ENCODE results near the gene CCDC88C.

CCDC88C gene

GRCh38 chr14:91305650-91306431 lies 111.8 kb downstream of the CCDC88C start:
- no peak for TF ChIP-seq CTCF (conservative IDR thresholded peaks at IDR 0.05; ENCODE audit: low read depth, low read length)
- no peak overlapping the region for H3K4me3 ChIP-seq (IDR thresholded peaks at IDR 0.05; ENCODE audit: insufficient read depth, low read depth, low read length)
- no peaks in the 10 kb centered on the region for H3K79me2 ChIP-seq (ENCODE audit: insufficient read depth, low read depth)
- H3K9ac ChIP-seq: no peak overlapping the region
- H4K20me1 ChIP-seq (ENCODE audit: insufficient read depth): no peaks in the 10 kb centered on the region
- H2AFZ ChIP-seq (ENCODE audit: low read depth): no peak overlapping the region
- no peak overlapping the region for H3K27ac ChIP-seq
- H3K4me1 ChIP-seq (ENCODE audit: low read depth, poor library complexity, severe bottlenecking): no peaks in the 10 kb centered on the region
- H3K4me2 ChIP-seq: no peak overlapping the region
- H3K27me3 ChIP-seq (ENCODE audit: insufficient read depth, low read depth): no peaks in the 10 kb centered on the region
- H3K36me3 ChIP-seq (ENCODE audit: insufficient read depth): no peaks in the 10 kb centered on the region

- H3K4me3 ChIP-seq (IDR thresholded peaks at IDR 0.05; ENCODE audit: insufficient read depth, low read depth, low read length): no peak overlapping the region
- no peaks in the 10 kb centered on the region for H3K4me1 ChIP-seq (ENCODE audit: low read depth, poor library complexity, severe bottlenecking)
- H2AFZ ChIP-seq (ENCODE audit: low read depth): no peak overlapping the region
- no peak overlapping the region for H3K4me2 ChIP-seq
- no peaks in the 10 kb centered on the region for H4K20me1 ChIP-seq (ENCODE audit: insufficient read depth)
- no peaks in the 10 kb centered on the region for H3K36me3 ChIP-seq (ENCODE audit: insufficient read depth)
- no peak overlapping the region for H3K9ac ChIP-seq
- no peaks in the 10 kb centered on the region for H3K27me3 ChIP-seq (ENCODE audit: insufficient read depth, low read depth)
- H3K79me2 ChIP-seq (ENCODE audit: insufficient read depth, low read depth): no peaks in the 10 kb centered on the region
- no peak for TF ChIP-seq CTCF (conservative IDR thresholded peaks at IDR 0.05; ENCODE audit: low read depth, low read length)
- no peak overlapping the region for H3K27ac ChIP-seq
These were observed 113.7 kb downstream of the CCDC88C start for GRCh38 chr14:91303924-91304229.

- Histone ChIP-seq H3K27ac (no peak overlapping the region), H3K36me3 (ENCODE audit: insufficient read depth) (no peaks in the 10 kb centered on the region), H4K20me1 (ENCODE audit: insufficient read depth) (no peaks in the 10 kb centered on the region), H3K4me1 (ENCODE audit: low read depth, poor library complexity, severe bottlenecking) (no peaks in the 10 kb centered on the region), H3K9ac (no peak overlapping the region), H2AFZ (ENCODE audit: low read depth) (no peak overlapping the region), H3K4me3 (IDR thresholded peaks at IDR 0.05; ENCODE audit: insufficient read depth, low read depth, low read length) (no peak overlapping the region), H3K79me2 (ENCODE audit: insufficient read depth, low read depth) (no peaks in the 10 kb centered on the region), H3K4me2 (no peak overlapping the region), H3K27me3 (ENCODE audit: insufficient read depth, low read depth) (no peaks in the 10 kb centered on the region)
- no peak for TF ChIP-seq CTCF (conservative IDR thresholded peaks at IDR 0.05; ENCODE audit: low read depth, low read length)
These were observed 114.3 kb downstream of the CCDC88C start for GRCh38 chr14:91303091-91303923.

GRCh38 chr14:91302391-91302790 lies 115.2 kb downstream of the CCDC88C start:
- H2AFZ ChIP-seq (ENCODE audit: low read depth): no peak overlapping the region
- H3K27me3 ChIP-seq (ENCODE audit: insufficient read depth, low read depth): no peaks in the 10 kb centered on the region
- no peak overlapping the region for H3K27ac ChIP-seq
- H3K4me3 ChIP-seq (IDR thresholded peaks at IDR 0.05; ENCODE audit: insufficient read depth, low read depth, low read length): no peak overlapping the region
- H3K79me2 ChIP-seq (ENCODE audit: insufficient read depth, low read depth): no peaks in the 10 kb centered on the region
- H3K36me3 ChIP-seq (ENCODE audit: insufficient read depth): no peaks in the 10 kb centered on the region
- H3K4me1 ChIP-seq (ENCODE audit: low read depth, poor library complexity, severe bottlenecking): no peaks in the 10 kb centered on the region
- no peak for TF ChIP-seq CTCF (conservative IDR thresholded peaks at IDR 0.05; ENCODE audit: low read depth, low read length)
- H3K9ac ChIP-seq: no peak overlapping the region
- H3K4me2 ChIP-seq: no peak overlapping the region
- no peaks in the 10 kb centered on the region for H4K20me1 ChIP-seq (ENCODE audit: insufficient read depth)

Measured in KMS-11 (cell line).